NCI-H524 (cell line): Measurements from ENCODE around the gene NOL4L.

ENCODE experiments used
- DNase-seq, 2 experiments: peaks; one replicate each; lab custom pipeline; 2025; lab: John Stamatoyannopoulos, UW

NOL4L gene

GRCh38 chr20:32560989-32561830, 23.9 kb downstream of the NOL4L start:
- DNase-seq = peak; percentile 97 to 99

- DNase-seq = no peak
Measured at GRCh38 chr20:32560482-32560988, 24.6 kb downstream of the NOL4L start.

GRCh38 chr20:32559753-32560380, 25.3 kb downstream of the NOL4L start:
- peak in 1 of 2 experiments; percentile 35 for DNase-seq

GRCh38 chr20:32559205-32559752, 25.9 kb downstream of the NOL4L start:
- DNase-seq = no peak

DNA sequence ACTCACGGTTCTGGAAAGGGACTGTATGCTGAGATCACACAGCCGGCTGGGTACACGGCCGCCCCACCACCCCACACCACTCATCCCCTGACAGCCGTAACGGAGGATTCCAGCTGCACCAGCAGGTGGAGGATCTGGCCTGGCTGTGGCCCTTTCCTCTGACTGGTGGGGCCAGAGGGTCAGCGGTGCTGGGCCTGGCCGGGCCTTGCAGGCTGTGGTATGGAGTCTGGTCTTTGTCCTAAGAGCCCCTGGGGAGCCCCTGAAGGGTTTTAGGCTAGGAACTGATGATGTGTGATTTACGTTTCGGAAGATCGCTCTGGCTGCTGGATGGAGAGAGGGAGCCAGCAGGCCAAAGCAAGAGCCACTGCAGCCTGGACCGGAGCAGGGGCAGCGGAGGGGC, 26.6 kb downstream of the NOL4L start:
- peak in 1 of 2 experiments; percentile 40 for DNase-seq

GRCh38 chr20:32557319-32557718, 27.8 kb downstream of the NOL4L start:
- DNase-seq = no peak

- no peak for DNase-seq
Measured at GRCh38 chr20:32556312-32557184, 28.6 kb downstream of the NOL4L start.

DNA sequence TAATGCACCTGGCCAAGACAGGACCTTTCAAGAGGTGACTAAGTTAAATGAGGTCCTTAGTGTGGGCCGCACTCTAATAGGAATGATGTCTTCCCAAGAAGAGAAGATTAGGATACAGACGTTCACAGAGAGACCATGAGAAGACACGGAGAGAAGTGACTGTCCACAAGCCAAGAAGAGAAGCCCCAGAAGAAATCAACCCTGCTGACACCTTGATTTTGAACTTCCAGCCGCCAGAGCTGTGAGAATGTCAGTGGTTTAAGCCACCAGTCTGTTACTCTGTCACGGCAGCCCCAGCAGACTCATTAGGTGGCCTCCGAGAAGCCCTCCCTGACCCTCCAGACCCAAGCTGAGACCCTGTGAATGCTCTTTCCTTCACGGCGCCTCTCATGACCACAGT, 29.5 kb downstream of the NOL4L start:
- no peak for DNase-seq

DNA sequence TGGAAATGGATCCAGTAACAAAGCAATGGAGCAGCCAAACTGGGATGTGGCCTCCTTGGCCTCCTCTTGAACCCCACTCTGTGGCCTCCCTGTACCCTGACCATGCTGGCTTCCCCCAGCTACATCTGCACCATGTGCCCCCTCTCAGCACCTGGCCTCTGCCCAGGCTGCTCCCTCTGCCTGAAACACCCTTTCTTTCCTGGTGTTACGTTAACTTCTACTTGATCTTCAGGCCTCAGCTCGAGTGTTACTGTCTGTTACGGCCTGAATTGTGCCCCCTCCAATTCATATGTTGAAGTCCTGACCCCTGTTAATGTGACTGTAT, 30.2 kb downstream of the NOL4L start:
- DNase-seq = no peak

DNA sequence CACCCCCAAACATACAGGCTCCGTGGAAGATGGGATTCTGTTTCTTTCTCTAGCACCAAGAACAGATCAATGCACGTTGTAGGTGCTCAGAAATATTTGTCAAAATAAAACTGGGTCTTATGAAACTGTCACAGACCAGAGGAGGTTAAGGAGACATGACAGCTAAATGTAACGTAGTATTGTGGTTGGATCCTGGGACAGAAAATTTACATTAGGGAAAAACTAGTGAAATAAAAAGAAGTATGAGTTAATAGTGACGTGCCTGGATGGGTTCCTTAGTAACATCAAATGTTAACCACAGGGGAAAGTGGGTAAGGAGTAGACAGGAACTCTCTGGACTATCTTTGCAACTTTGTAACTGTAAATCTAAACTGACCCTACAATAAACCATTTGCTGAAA, 31.5 kb downstream of the NOL4L start:
- DNase-seq = no peak

- no peak for DNase-seq
Measured at GRCh38 chr20:32551693-32552092, 33.4 kb downstream of the NOL4L start.

DNA sequence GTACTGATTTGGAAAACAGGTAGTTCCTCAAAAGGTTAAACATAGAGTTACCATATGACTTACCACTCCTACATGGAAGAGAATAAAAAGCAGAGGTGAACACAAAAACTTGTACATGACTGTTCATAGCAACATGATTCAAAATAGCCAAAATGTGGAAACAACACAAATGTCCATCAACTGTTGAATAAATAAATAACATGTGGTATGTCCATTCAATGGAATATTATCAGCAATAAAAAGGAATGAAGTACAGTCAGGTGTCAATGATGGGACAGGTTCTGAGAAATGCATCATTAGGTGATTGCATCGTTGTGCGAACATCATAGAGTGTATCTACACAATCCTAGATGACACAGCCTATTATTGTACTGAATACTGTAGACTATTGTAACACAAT, 35.3 kb downstream of the NOL4L start:
- DNase-seq = no peak

- DNase-seq = no peak
Measured at GRCh38 chr20:32547753-32548034, 37.4 kb downstream of the NOL4L start.

DNA sequence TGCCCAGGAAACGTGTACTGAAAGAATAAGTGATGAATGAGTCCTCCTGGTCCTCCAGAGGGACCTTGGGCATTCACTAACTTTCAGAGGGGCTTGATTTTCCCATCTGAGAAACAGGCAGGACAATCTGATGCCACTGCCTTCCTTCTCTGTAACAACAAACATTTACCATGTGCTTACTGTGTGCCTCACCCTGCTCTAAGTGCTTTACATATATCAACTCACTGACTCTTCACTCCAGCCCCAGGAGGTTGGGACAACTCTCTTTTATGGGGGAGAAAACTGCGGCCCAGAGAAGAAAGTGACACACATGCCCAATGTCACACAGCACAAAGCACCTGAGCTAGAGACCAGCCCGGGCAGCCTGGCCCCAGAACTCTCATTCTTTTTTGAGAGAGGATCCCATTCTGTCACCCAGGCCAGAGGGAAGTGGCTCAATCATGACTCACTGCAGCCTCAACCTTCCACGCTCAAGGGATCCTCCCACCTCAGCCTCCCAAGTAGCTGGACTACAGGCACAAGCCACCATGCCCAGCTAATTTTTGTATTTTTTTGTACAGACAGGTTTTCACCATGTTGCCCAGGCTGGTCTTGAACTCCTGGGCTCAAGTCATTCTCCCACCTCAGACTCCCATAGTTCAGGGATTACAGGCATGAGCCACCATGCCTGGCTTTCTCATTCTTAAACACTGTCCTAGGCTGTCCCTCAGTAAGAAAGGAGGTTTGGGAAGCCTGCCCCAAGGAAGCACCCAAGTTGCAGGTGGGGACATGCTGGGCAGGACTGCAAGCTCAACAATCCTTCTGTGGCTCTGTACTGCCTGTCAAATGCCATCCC, 38.0 kb downstream of the NOL4L start:
- DNase-seq = no peak

DNA sequence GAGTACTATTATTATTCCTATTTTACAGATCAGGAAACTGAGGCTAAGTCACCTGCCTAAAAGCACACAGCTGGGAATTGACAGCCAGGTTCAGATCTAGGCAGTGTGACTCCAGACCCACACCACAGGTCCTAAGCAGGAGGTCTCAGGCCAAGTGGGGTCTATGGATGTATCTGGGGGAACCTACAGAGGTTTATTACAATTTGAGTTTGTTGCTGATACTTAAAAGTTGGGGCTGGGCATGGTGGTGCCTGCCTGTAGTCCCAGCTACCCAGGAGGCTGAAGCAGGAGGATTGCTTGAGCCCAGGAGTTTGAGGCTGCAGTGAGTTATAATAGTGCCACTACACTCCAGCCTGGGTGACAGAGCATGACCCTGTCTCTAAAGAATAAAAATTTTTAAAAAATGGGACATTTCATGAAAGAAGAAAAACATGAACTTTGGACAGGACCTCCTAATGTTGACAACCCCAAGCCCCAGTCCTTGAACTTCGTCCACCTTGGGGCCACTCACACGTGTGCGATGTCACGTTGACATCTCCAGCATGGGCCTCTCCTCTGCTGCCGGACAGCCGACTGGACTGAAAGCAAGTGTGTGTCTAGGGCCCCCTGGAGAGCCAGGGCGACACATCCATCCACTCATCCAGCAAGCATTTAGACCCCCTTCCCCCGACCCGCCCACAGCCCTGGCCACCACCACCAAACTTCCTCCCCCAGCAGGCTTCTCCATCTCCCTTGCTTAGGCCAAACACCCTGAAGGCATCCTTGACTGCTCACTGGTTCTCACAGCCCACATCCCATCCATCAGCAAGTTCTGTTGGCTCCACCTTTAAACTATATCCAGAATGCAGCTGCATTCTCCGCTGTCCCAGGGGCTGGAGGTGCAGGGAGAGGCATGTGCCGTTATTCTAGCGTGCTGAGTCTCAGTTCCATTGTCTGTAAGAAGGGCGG, 40.0 kb downstream of the NOL4L start:
- no peak for DNase-seq

DNA sequence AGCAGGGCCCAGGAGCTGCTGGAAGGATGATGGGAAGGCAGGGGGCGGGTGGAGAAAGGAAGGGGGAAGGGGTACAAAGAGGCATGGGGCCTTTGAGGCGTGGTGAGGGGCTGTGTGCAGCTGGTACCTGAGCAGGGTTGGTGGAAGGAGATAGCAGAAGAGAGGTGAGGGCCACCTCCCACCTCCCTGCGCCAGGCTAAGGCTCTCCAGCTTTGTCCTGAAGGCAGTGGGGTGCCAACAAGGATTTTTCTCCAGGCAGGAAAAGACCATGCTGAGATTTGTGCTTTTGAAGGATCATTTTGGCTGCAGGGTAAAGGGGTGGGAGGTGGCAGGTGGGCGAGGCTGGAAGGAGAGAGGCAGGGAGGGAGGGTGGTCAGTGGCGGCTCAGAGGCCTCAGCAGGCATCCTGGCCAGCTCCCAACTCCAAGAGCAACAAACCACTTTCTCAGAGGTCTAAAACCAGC, 40.8 kb downstream of the NOL4L start:
- no peak for DNase-seq

DNA sequence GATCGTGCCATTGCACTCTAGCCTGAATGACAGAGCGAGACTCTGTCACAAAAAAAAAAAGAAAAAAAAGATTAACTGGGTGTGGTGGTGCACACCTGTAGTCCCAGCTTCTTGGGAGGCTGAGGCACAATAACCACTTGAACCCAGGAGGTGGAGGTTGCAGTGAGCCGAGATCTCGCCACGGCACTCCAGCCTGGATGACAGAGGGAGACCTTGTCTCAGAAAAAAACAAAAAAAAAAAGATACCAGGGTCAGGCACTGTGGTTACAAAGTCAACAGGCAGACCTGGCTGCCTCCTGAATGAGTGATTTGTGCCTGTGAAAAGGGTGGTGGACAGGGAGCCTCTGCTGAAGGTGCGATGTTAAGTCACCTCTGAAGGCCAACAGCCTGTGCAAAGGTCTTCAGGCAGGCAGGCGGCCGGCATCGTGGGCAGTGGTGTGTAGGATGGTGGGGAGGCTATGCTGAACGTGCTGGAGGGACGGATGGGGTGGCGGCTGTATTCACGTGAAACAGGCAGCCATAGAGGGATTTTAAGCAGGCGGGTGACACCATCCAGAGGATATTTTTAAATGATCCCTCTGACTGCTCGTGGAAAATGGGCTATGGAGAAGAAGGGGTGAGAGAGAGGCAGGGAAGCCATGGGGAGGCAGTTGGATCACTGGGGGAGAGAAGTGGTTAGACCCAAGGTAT, 41.4 kb downstream of the NOL4L start:
- no peak for DNase-seq

GRCh38 chr20:32542259-32542615, 42.9 kb downstream of the NOL4L start:
- no peak for DNase-seq

GRCh38 chr20:32541323-32542258, 43.5 kb downstream of the NOL4L start:
- DNase-seq = peak; percentile 35 to 77
